ENCODE results near the gene HTT-AS. TPM values are rescaled to one million over a fixed set of nuclear protein-coding genes. Genes with fewer than 3 reads are reported as not detected.

HTT-AS gene
- polyA plus RNA-seq, 1 donor from 2014 or later = not detected

DNA sequence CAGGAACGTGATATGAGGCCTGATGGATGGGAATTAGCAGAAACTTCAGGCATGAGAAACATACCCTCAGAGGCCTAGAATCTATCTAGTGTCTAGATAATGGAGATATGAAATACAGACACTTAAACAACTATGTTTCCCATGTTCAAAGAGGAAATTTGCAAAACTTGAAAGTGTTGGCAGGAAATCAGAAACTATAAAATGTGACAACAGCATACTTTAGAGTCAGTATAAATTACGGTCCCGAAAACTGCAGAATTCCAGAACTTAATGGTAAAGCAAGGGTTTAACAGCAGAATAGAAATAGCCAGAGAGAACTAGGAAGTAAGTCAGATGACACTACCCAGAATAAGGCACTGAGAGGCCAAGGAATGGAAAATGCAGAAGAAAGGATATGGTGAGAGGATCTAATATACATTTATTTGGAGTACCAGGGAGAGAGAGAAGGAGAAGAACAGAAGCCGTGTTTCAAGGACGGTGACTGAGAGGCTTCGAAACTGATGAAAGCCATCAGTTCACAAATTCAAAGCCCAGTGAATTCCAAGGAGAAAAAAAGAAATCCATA is 7.4 kb downstream of the HTT-AS start:
- Histone ChIP-seq H3K36me3 (ENCODE audit: insufficient read depth, low read length) (no peaks in the 10 kb centered on the region), H3K4me2 (ENCODE audit: low read length) (no peak overlapping the region), H3K27ac (ENCODE audit: low read length) (no peak overlapping the region), H3K27me3 (ENCODE audit: insufficient read depth, low read depth, low read length) (no peaks in the 10 kb centered on the region), H2AFZ (ENCODE audit: low read depth, low read length) (no peak overlapping the region), H3K9ac (ENCODE audit: low read length) (no peak overlapping the region), H3K4me3 (ENCODE audit: low read length) (no peak overlapping the region), H3F3A (ENCODE audit: insufficient read depth, low read length, poor library complexity, severe bottlenecking) (no peaks in the 10 kb centered on the region), H3K9me2 (ENCODE audit: insufficient read depth, low read length) (no peaks in the 10 kb centered on the region), H3K9me3 (ENCODE audit: low read length) (no peaks in the 10 kb centered on the region), H3K79me2 (replicated peaks; ENCODE audit: insufficient read depth, low read length) (no peaks in the 10 kb centered on the region), H4K20me1 (ENCODE audit: insufficient read depth) (no peaks in the 10 kb centered on the region)
- TF ChIP-seq TAF1 (IDR thresholded peaks at IDR 0.05; ENCODE audit: low read depth) (no peak), EZH2 (IDR thresholded peaks at IDR 0.05; ENCODE audit: borderline replicate concordance, insufficient read depth, low read length, poor library complexity, severe bottlenecking) (no peak)

DNA sequence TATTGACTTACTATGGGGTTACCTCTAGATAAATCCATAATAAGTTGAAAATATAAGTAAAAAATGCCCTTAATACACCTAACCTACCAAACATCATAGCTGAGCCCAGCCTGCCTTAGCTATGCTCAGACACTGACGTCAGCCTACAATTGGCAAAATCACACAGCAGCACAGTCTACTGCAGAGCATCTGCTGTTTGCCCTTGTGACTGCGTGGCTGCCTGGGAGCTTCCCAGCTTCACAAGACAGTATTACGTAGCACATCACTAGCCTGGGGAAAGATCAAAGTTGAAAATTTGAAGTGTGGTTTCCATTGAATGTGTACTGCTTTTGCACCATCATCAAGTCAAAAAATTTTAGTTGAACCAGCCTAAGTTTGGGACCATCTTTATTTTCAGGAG is 8.8 kb downstream of the HTT-AS start:
- no peaks in the 10 kb centered on the region for H4K20me1 ChIP-seq (ENCODE audit: insufficient read depth)
- H3K79me2 ChIP-seq (replicated peaks; ENCODE audit: insufficient read depth, low read length) = no peaks in the 10 kb centered on the region
- H2AFZ ChIP-seq (ENCODE audit: low read depth, low read length) = no peak overlapping the region
- no peak overlapping the region for H3K27ac ChIP-seq (ENCODE audit: low read length)
- no peak overlapping the region for H3K4me2 ChIP-seq (ENCODE audit: low read length)
- H3K9ac ChIP-seq (ENCODE audit: low read length) = no peak overlapping the region
- H3K27me3 ChIP-seq (ENCODE audit: insufficient read depth, low read depth, low read length) = no peaks in the 10 kb centered on the region
- no peak for TF ChIP-seq SMC3 (conservative IDR thresholded peaks at IDR 0.05; ENCODE audit: poor library complexity)
- no peak for TF ChIP-seq RAD21 (conservative IDR thresholded peaks at IDR 0.05)
- TF ChIP-seq POLR2AphosphoS5 (IDR thresholded peaks at IDR 0.05) = no peak
- no peaks in the 10 kb centered on the region for H3K36me3 ChIP-seq (ENCODE audit: insufficient read depth, low read length)
- H3K9me2 ChIP-seq (ENCODE audit: insufficient read depth, low read length) = no peaks in the 10 kb centered on the region
- no peak overlapping the region for H3K4me3 ChIP-seq (ENCODE audit: low read length)
- no peaks in the 10 kb centered on the region for H3F3A ChIP-seq (ENCODE audit: insufficient read depth, low read length, poor library complexity, severe bottlenecking)
- no peaks in the 10 kb centered on the region for H3K9me3 ChIP-seq (ENCODE audit: low read length)

GRCh38 chr4:3062471-3062870 is 11.9 kb downstream of the HTT-AS start:
- no peaks in the 10 kb centered on the region for H3K36me3 ChIP-seq (ENCODE audit: insufficient read depth, low read length)
- H3K79me2 ChIP-seq (replicated peaks; ENCODE audit: insufficient read depth, low read length) = no peaks in the 10 kb centered on the region
- no peak for TF ChIP-seq SMC3 (conservative IDR thresholded peaks at IDR 0.05; ENCODE audit: poor library complexity)
- TF ChIP-seq, protein P1, sequence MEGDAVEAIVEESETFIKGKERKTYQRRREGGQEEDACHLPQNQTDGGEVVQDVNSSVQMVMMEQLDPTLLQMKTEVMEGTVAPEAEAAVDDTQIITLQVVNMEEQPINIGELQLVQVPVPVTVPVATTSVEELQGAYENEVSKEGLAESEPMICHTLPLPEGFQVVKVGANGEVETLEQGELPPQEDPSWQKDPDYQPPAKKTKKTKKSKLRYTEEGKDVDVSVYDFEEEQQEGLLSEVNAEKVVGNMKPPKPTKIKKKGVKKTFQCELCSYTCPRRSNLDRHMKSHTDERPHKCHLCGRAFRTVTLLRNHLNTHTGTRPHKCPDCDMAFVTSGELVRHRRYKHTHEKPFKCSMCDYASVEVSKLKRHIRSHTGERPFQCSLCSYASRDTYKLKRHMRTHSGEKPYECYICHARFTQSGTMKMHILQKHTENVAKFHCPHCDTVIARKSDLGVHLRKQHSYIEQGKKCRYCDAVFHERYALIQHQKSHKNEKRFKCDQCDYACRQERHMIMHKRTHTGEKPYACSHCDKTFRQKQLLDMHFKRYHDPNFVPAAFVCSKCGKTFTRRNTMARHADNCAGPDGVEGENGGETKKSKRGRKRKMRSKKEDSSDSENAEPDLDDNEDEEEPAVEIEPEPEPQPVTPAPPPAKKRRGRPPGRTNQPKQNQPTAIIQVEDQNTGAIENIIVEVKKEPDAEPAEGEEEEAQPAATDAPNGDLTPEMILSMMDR (IDR thresholded peaks at IDR 0.05; ENCODE audit: poor library complexity, severe bottlenecking) = no peak
- no peak for TF ChIP-seq RAD21 (conservative IDR thresholded peaks at IDR 0.05)
- no peak for TF ChIP-seq MXI1 (conservative IDR thresholded peaks at IDR 0.05; ENCODE audit: poor library complexity, severe bottlenecking)
- TF ChIP-seq TAF1 (IDR thresholded peaks at IDR 0.05; ENCODE audit: low read depth) = no peak
- H3K4me2 ChIP-seq (ENCODE audit: low read length) = no peak overlapping the region
- H3K4me3 ChIP-seq (ENCODE audit: low read length) = no peak overlapping the region
- H2AFZ ChIP-seq (ENCODE audit: low read depth, low read length) = no peak overlapping the region
- no peak overlapping the region for H3K9ac ChIP-seq (ENCODE audit: low read length)
- H4K20me1 ChIP-seq (ENCODE audit: insufficient read depth) = no peaks in the 10 kb centered on the region
- no peaks in the 10 kb centered on the region for H3F3A ChIP-seq (ENCODE audit: insufficient read depth, low read length, poor library complexity, severe bottlenecking)
- H3K9me2 ChIP-seq (ENCODE audit: insufficient read depth, low read length) = no peaks in the 10 kb centered on the region
- H3K9me3 ChIP-seq (ENCODE audit: low read length) = no peaks in the 10 kb centered on the region
- H3K27ac ChIP-seq (ENCODE audit: low read length) = no peak overlapping the region
- H3K27me3 ChIP-seq (ENCODE audit: insufficient read depth, low read depth, low read length) = no peaks in the 10 kb centered on the region

DNA sequence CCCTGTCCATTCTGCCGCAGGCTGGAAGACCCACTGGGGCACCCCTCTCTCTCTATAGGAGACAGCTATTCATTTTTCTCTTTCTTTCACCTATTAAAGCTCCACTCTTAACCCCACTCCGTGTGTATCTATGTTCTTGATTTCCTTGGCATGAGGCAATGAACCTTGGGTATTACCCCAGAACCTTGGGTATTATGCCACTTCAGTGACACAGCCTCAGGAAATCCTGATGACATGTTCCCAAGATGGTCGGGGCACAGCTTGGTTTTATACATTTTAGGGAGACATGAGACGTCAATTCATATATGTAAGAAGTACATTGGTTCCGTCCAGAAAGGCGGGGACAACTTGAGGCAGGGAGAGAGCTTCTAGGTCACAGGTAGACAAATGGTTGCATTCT is 13.4 kb downstream of the HTT-AS start:
- Histone ChIP-seq H3K9me3 (ENCODE audit: low read length) (no peaks in the 10 kb centered on the region), H3K4me3 (ENCODE audit: low read length) (no peak overlapping the region), H3K27me3 (ENCODE audit: insufficient read depth, low read depth, low read length) (no peaks in the 10 kb centered on the region), H3K27ac (ENCODE audit: low read length) (no peak overlapping the region), H2AFZ (ENCODE audit: low read depth, low read length) (no peak overlapping the region), H3F3A (ENCODE audit: insufficient read depth, low read length, poor library complexity, severe bottlenecking) (no peaks in the 10 kb centered on the region), H3K9ac (ENCODE audit: low read length) (no peak overlapping the region), H3K4me2 (ENCODE audit: low read length) (no peak overlapping the region), H3K9me2 (ENCODE audit: insufficient read depth, low read length) (no peaks in the 10 kb centered on the region), H3K79me2 (replicated peaks; ENCODE audit: insufficient read depth, low read length) (no peaks in the 10 kb centered on the region), H4K20me1 (ENCODE audit: insufficient read depth) (no peaks in the 10 kb centered on the region), H3K36me3 (ENCODE audit: insufficient read depth, low read length) (no peaks in the 10 kb centered on the region)
- no peak for TF ChIP-seq EZH2 (IDR thresholded peaks at IDR 0.05; ENCODE audit: borderline replicate concordance, insufficient read depth, low read length, poor library complexity, severe bottlenecking)
- TF ChIP-seq EP300 (conservative IDR thresholded peaks at IDR 0.05; ENCODE audit: poor library complexity, severe bottlenecking) = no peak
- no peak for TF ChIP-seq MXI1 (conservative IDR thresholded peaks at IDR 0.05; ENCODE audit: poor library complexity, severe bottlenecking)
- no peak for TF ChIP-seq TAF1 (IDR thresholded peaks at IDR 0.05; ENCODE audit: low read depth)
- TF ChIP-seq, protein P1 (IDR thresholded peaks at IDR 0.05; ENCODE audit: poor library complexity, severe bottlenecking) = no peak
- no peak for TF ChIP-seq POLR2AphosphoS5 (IDR thresholded peaks at IDR 0.05)
- no peak for TF ChIP-seq SMC3 (conservative IDR thresholded peaks at IDR 0.05; ENCODE audit: poor library complexity)
- TF ChIP-seq, protein P2, sequence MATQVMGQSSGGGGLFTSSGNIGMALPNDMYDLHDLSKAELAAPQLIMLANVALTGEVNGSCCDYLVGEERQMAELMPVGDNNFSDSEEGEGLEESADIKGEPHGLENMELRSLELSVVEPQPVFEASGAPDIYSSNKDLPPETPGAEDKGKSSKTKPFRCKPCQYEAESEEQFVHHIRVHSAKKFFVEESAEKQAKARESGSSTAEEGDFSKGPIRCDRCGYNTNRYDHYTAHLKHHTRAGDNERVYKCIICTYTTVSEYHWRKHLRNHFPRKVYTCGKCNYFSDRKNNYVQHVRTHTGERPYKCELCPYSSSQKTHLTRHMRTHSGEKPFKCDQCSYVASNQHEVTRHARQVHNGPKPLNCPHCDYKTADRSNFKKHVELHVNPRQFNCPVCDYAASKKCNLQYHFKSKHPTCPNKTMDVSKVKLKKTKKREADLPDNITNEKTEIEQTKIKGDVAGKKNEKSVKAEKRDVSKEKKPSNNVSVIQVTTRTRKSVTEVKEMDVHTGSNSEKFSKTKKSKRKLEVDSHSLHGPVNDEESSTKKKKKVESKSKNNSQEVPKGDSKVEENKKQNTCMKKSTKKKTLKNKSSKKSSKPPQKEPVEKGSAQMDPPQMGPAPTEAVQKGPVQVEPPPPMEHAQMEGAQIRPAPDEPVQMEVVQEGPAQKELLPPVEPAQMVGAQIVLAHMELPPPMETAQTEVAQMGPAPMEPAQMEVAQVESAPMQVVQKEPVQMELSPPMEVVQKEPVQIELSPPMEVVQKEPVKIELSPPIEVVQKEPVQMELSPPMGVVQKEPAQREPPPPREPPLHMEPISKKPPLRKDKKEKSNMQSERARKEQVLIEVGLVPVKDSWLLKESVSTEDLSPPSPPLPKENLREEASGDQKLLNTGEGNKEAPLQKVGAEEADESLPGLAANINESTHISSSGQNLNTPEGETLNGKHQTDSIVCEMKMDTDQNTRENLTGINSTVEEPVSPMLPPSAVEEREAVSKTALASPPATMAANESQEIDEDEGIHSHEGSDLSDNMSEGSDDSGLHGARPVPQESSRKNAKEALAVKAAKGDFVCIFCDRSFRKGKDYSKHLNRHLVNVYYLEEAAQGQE (IDR thresholded peaks at IDR 0.05; ENCODE audit: borderline replicate concordance) = no peak
- no peak for TF ChIP-seq RAD21 (conservative IDR thresholded peaks at IDR 0.05)

Measured in neural cell (in vitro differentiated cells).